Uterus (tissue), 2 donors: ENCODE data around the gene GATAD2B.

Source experiments
- POLR2A ChIP-seq, 2 donors: fragments of 450-650 bp; IDR thresholded peaks; one replicate each; pipeline ENCODE4 v1.6.1; 2016; ENCODE audit warnings: antibody characterized with exemption in 2 of 2, mild to moderate bottlenecking in 1 of 2, moderate library complexity in 1 of 2
- TF ChIP-seq, protein P1 (sequence below), 4 experiments: fragments of 200-600 bp in 2 of 4; fragments of 450-650 bp in 2 of 4; sonication (generic) in 2 of 4; IDR thresholded peaks; one replicate each; pipeline ENCODE4 v1.5.1; 2016 to 2019; ENCODE audit warnings: antibody characterized with exemption in 4 of 4, mild to moderate bottlenecking in 2 of 4, moderate library complexity in 1 of 4

DNA sequence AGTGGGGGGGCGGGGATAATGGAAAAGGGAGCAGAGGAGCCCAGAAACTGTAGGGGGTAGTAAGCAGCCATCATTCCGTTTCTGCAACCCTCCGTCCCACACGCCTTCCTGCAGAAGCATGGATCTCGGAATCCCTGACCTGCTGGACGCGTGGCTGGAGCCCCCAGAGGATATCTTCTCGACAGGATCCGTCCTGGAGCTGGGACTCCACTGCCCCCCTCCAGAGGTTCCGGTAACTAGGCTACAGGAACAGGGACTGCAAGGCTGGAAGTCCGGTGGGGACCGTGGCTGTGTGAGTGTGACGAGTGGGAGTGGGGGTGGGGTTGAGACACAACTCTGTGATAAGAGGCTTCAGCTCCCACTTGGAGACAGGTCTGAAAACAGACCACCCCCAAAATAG lies 45.6 kb upstream of the GATAD2B start:
- TF ChIP-seq, protein P1, sequence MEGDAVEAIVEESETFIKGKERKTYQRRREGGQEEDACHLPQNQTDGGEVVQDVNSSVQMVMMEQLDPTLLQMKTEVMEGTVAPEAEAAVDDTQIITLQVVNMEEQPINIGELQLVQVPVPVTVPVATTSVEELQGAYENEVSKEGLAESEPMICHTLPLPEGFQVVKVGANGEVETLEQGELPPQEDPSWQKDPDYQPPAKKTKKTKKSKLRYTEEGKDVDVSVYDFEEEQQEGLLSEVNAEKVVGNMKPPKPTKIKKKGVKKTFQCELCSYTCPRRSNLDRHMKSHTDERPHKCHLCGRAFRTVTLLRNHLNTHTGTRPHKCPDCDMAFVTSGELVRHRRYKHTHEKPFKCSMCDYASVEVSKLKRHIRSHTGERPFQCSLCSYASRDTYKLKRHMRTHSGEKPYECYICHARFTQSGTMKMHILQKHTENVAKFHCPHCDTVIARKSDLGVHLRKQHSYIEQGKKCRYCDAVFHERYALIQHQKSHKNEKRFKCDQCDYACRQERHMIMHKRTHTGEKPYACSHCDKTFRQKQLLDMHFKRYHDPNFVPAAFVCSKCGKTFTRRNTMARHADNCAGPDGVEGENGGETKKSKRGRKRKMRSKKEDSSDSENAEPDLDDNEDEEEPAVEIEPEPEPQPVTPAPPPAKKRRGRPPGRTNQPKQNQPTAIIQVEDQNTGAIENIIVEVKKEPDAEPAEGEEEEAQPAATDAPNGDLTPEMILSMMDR (IDR thresholded peaks at IDR 0.05), result no peak
- TF ChIP-seq POLR2A (IDR thresholded peaks at IDR 0.05), result no peak
